MM.1S (cell line): ENCODE results near the gene GALNT10.

Experiments used
- CTCF ChIP-seq: fragments of 300-600 bp; sonication (generic); IDR thresholded peaks from 2 replicates; pipeline ENCODE4 v1.5.1; 2016; ENCODE audit warnings: antibody characterized with exemption, low read length, mixed read lengths
- EZH2 ChIP-seq: fragments of 300-600 bp; sonication (generic); optimal IDR thresholded peaks from 2 replicates; pipeline ENCODE3; 2017; ENCODE audit warnings: low read depth, mild to moderate bottlenecking, antibody characterized with exemption, low read length, mixed read lengths
- EZH2phosphoT487 ChIP-seq: fragments of 300-600 bp; sonication (generic); IDR thresholded peaks from 2 replicates; pipeline ENCODE4 v1.6.1; 2018; ENCODE audit warnings: antibody characterized with exemption, low read length

- no peak for TF ChIP-seq CTCF
- TF ChIP-seq EZH2 = no peak
- no peak for TF ChIP-seq EZH2phosphoT487
Measured at GRCh38 chr5:154159343-154159742, 31.2 kb upstream of the GALNT10 start.
